ENCODE measurements around the gene BOC.

The BOC gene

DNA sequence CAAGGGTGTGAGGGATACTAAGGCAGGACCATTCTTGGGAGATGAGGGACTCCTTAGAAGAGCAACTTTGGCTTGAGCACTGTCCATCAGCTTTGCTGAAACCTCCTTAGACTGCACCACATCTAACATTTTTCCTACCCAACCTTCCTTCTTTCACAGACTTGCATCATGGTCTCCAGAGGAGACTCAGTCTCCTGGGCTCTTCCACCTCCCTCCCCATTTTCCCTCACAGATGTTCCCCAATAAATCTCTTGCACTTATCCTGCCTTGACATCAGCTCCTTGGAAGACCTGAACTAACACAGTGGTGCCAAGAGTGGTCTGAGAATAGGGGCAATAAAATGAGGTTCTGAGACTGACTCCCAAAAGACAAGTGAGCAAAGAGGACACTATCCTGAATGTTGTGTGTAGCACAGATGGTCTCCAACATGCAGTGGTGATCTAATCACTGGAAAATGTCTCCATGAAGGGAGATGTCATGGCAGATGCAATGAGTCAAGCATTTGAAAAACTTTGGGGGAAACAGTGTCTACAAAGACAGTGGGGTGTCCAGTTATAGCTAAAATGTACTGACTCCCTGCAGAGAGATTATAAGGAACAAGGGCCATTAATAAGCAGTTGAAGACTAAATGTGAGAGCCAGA, 26.0 kb upstream of the BOC start:
- no peak for DNase-seq (ENCODE audit: low read depth)
- H3K4me3 ChIP-seq (ENCODE audit: low read depth, low read length): no peak overlapping the region

DNA sequence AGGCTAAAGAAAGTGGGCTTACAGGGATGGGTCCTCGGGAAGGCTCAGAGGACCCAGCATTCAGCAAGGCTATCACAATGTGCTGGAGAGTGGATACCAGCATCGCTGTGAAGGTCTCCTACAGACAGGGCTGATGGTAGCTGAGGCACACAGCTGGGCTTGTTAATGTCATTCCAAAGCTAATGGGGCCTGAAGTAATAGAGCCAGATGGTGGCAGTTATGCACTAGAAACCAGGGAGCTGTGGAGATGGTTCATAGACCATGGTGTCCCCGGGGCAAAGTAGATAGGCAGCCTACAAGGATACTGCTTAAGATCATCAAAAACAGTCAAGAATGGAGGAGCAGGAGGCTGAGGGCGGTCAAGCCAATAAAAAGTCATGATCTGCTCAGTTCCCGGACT, 24.8 kb upstream of the BOC start:
- no peak overlapping the region for H3K4me3 ChIP-seq (ENCODE audit: low read depth, low read length)
- DNase-seq (ENCODE audit: low read depth): no peak

DNA sequence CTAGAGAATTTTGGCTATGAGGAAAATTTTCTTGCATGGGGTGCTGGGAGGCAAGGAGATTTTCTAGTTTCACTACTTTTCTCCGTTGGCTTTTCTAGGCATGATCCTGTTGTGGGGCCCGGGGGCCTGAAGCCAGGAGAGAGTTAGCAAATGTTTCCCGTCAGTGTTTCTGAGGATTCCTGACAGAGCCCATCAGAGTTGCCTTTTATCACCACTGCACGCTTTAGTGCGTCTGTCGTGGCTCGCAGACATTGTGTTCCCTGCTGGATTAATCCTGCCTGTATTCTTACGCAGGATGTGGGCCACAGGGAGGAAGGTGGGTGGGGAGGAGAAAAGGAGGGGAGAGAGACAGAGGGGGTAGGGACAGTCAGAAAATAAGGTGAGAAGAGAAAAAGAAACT, 18.1 kb upstream of the BOC start:
- no peak for DNase-seq (ENCODE audit: low read depth)
- no peak overlapping the region for H3K4me3 ChIP-seq (ENCODE audit: low read depth, low read length)

DNA sequence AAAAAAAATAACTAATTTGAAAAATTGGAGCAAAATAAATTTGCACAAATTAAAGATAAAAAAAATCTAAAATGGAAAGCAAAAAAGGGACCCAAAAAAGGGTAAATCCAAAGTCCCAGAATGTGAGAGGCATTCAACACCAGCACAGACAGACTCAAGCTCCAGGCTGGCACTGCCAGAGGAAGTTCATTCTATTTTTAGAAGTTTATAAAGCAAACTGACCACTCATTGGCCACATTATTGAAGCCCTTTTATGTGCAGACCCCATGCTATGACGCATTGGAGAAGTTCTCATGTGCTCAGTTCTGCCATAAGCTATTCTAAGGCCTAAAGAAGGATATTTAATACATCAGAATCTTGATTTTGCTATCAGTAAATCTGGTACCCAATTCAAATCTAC, 17.6 kb upstream of the BOC start:
- DNase-seq (ENCODE audit: low read depth): no peak
- no peak overlapping the region for H3K4me3 ChIP-seq (ENCODE audit: low read depth, low read length)

DNA sequence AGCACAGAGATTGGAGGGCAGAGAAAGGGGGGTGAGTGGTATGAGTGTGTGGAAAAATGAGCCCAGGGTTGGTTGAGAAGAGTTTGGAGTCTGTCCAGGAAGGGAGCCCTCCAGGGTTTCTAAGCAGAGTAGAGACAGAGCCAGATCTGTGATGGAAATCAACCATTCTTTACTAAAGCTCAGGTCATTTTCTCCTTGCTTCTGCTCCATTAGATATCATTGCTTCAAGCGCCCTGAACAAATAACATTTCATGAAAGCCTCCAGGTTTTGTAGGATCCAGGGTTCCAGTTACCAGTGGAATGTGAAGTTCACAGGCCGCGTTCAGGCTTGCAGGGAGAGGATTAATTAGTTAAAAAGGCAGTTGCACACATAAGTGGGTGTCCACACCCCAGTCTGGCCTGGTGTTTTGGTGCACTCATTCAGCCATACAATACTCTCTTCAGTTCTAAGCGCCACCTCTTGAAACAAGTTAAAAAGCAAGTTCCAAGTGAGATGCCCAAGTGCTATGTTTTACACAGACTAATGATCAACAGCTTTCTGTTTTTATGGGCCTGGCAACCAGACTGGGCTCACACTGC, 16.4 kb upstream of the BOC start:
- no peak for DNase-seq (ENCODE audit: low read depth)
- no peak overlapping the region for H3K4me3 ChIP-seq (ENCODE audit: low read depth, low read length)

DNA sequence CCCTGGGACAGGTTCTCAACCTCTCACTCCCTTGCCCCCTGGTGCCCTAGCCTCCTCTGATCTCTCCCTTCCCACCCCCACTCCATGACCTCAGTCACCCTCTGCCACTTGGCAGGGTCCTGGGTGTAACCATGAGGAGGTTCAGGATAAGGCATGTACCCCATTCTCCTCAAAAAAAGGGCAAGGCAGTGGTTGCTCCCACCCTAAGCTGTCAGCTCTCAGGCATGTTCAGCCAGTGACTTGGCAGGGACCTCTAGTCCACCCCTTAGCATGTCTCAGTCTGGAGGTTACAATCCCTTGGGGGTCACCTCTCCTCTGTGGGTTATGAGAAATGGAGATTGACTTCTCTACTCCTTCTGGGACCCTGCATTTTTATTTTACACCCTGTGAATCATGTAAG, 11.0 kb upstream of the BOC start:
- DNase-seq (ENCODE audit: low read depth): no peak
- no peak overlapping the region for H3K4me3 ChIP-seq (ENCODE audit: low read depth, low read length)

DNA sequence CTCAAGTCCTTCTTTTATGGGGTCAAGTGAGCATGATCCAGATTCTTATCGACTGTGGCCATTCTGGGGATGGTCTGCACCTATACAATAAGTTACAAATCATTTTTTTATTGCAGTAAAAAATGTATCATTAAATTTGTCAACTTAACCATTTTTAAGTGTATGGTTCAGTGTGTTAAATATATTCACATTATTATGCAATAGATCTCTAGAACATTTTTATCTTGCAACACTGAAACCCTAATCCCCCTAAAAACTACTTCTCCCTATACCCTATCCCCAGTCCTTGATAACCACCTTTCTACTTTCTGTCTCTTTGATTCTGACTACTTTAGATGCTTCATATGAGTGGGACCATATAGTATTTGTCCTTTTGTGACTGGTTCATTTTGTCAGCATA, 10.4 kb upstream of the BOC start:
- no peak for DNase-seq (ENCODE audit: low read depth)
- no peak overlapping the region for H3K4me3 ChIP-seq (ENCODE audit: low read depth, low read length)

DNA sequence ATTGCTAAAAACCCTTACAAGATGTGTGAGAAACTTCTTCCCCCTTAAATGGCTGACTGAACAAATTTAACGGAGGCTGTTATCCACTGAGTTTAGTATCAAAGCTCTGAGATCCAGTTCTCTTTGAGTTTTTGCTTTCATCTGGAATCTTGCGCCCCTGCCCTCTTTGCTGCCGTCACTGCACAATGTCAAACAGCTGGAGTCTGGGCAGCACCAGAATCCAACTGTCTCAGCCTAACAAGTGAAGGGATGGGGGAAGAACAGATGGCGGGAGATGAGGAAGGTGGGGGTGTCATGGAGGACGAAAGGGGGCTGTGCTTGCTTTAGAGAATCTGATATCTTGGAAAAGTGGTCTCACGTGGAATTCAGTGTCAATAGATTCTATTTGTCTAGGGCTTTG, 7.0 kb upstream of the BOC start:
- DNase-seq (ENCODE audit: low read depth): no peak
- no peak overlapping the region for H3K4me3 ChIP-seq (ENCODE audit: low read depth, low read length)

DNA sequence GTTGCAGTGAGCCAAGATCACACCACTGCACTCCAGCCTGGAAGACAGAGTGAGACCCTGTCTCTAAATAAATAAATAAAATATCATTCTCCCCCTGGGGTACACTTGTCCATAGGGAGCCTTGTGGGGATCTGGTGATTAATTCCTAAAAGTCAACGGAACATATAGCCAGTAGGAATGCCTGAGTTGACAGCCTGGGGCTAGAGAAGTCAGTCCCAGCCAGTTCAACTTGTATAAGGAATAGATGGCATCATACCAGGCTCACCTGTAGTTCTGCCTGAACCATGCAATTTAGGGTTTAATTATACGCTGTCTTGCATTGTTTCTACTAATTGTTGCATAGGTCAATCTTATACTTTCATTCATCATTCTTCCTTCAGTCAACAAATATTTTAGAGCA, 5.9 kb upstream of the BOC start:
- no peak for DNase-seq (ENCODE audit: low read depth)
- H3K4me3 ChIP-seq (ENCODE audit: low read depth, low read length): no peak overlapping the region

DNA sequence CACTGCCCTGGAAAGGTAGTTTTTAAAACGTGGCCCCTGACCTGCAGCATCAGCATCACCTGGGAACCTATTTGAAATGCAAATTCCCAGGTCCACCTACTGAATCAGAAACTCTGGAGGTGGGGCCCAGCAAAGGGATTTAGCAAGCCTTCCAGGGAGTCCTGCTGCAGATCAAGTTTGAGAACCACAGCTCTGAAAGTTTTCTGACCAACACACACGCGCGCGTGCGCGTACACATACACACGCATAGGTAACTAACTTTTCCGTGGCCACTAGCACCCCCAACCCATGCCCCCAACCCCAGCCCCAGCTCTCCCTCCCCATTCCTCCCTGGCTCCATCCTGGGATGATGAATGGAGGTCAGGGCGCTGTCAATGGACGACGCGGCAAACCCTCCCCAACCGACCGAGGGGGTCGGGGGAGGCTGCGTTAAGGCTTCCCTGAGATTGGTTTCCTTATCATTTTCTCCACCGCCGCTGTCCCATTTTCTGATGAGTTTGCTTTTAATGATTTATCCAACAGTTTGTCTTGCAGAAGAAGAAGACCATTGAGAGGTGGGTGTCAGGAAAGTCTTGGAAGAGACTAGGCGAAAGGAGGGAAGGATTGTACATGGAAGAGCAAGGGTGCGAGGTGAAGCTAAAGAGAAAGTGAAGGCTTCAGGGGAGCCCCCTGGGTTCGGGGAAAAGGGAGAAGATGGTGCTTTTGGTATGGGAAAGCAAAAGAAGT, 590 bp upstream of the BOC start:
- DNase-seq (ENCODE audit: low read depth): no peak
- H3K4me3 ChIP-seq (ENCODE audit: low read depth, low read length): peak overlapping the region; percentile 69

DNA sequence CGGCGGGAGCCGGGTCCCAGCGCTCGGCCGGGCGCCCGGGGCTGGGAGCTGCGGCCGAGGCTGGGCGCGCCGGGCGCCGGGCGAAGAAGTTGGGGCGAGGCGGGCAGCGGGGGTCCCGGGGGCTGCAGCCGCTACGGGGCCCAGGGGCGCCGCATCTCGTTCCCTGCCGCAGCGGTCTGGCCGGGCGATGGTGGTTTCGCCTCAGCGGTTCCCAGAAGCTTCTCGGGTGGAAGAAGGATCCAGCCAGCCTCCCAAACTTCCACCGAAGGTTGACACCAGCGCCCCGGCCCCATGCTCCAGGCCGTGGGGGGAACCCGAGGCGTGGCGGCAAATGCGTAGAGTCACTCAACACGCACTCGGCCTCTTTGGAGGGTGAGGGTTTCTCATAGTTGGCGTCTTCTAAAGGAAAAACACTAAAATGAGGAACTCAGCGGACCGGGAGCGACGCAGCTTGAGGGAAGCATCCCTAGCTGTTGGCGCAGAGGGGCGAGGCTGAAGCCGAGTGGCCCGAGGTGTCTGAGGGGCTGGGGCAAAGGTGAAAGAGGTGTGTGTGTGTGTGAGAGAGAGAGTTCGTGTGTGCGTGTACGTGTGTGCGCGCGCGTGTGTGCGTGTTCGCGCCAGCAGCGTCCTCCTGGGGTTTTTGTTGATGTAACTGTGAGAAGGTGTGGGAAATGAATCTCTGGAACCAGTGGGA, 940 bp downstream of the BOC start:
- peak overlapping the region; percentile 69 for H3K4me3 ChIP-seq (ENCODE audit: low read depth, low read length)
- no peak for DNase-seq (ENCODE audit: low read depth)

DNA sequence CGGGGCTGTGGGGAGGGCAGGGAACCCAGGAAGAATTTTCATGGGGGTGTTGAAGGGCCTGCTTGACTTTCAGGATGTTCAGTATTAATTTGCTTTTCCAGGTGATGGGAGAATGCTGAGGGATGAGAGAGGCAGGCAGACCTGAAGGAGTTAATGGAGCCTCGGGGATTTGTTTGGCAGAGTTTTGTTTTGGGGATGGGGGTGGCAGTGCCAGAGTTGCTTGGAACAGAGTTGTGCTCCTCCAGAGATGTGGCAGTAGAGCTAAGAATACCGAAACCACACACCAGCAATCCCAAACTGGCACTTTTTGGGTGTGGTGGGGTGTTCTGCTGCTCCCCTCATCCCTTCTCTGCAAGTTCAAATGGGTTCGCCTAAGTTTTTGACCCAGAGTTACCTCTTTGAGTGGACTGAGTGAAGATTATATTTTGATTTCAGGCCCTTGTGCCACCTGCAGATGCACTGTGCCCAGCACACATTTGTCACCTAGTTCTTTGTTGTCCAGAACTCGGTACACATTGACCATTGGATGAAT, 1.6 kb downstream of the BOC start:
- peak overlapping the region; percentile 69 for H3K4me3 ChIP-seq (ENCODE audit: low read depth, low read length)
- no peak for DNase-seq (ENCODE audit: low read depth)

DNA sequence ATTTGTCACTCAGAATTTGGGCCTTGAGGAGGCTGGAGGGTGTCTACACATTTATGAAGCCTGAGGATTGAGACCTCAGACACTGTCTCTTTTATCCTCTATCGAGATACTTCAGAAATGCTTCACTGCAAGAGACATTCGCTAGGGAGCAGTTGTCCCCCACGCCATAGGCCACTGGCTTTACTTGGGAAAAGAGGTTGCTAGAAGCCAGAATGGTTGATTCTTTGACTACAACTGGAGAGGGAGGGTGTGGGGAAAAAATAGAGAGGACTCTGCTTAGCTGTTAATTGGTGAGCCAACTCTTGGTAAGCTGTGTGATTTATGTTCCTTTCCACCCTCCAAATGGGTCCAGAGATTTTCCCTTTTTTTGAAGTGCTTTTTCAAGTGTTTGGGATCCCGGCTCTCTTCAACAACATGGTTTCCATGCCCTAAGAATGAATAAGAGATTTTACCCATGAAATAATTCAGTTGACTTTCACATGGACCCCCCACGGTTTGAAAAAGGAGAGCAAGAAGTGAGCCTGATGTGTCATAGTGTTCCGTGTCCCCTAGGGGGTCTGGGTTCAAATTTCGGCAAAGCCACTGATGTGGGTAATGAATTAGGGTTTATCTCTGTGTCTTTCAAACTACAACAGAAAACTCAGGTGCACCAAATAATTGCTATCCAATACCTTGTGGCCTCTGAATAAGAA, 2.7 kb downstream of the BOC start:
- no peak for DNase-seq (ENCODE audit: low read depth)
- H3K4me3 ChIP-seq (ENCODE audit: low read depth, low read length): no peak overlapping the region

DNA sequence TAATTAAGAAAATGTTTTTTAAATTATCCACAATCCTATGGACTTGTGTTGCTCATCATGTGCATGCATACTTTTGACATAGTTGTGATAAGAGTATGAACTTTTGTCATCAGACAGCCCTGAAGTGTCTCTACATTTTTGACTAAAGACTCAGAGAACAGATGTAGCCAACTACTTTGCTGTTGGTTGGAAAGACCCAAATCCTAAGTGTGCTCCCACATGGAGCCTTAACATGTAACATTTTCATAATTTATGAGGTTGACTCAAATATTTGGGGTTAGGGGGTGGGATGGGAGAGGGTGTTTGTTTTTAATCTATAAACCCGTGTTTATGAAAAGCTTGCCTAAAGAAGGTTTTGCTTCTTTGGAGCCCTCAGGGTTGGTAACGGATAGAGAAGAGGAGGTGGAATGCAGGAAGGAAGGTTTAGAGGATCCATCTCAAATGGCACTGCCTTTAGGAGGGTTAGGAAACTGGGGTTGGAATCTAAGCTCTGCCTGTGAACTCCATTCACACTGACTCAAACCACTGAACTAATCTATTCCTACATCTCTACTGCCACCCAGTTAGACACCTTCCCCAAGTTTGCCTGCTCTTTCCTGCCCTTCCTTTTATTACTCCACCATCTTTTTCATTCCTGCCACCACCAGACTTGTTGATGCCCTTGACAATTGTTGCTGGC, 3.7 kb downstream of the BOC start:
- DNase-seq (ENCODE audit: low read depth): no peak
- no peak overlapping the region for H3K4me3 ChIP-seq (ENCODE audit: low read depth, low read length)

DNA sequence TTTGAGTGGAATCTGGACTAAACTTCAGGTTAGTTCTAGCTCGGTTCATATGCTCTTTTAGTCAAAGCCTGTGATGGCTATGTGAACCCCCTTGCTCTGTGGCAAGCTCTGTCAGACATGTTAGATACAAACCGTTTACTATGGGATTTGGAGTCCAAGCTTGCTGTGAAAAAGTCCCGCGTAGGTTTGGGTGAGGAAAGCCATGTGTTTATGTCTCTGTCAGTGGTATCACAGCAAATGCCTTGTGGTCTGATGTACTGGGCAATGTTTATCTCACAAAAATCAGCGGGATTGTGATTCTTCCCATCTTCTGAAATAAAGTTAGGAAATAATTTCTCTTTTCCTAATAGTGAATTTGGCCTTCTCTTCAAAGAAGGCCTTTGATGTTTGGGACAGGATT, 5.0 kb downstream of the BOC start:
- no peak for DNase-seq (ENCODE audit: low read depth)
- no peak overlapping the region for H3K4me3 ChIP-seq (ENCODE audit: low read depth, low read length)

DNA sequence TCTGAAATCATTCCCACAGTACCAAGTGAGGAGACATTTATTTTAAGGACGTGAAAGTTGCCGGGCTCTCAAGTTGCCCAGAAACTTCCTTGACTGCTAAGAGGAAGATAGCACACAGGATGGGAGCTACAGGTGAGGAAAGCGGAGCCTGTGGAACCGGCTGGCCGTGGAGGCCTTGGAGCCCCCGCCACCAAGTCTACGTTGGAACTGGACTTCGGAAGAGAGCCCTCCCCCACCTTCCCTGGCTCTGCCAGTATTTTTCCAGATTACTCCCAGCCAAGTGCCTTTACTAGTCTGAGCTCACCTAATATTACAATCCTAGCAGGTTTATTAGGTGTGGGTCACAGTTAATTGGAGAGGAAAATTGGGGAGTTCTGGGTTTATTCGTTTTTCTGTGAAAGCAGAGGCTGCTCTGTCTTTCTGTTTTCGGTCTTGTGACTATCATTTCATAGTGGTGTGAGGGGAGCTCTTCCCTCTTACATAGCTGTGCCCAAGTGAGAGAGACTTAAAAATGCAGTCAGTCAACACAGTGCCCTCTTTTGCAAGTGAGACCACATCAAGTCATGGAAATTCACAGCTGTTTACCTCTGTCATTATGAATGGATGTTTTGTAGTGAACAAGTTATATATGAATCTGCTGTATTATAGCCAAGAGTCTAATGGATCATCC, 6.8 kb downstream of the BOC start:
- no peak for DNase-seq (ENCODE audit: low read depth)
- no peak overlapping the region for H3K4me3 ChIP-seq (ENCODE audit: low read depth, low read length)

DNA sequence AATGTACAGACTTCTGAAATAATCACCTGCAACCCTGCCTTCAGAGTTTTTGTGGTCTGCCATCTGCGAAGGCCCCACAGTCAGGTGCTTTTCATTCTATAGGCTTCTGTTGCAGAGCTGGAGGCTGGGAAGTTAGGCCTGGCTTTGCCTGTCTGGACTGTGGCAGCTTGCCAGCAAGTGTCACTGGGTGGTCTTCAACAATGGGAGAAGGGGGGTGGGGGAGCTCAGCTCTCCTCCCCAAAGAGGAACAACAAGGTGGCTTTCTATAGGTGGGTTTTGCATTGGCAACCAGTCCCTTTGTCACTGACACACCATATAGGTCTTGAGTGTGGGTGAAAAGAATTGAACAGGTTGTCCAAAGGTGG, 7.3 kb downstream of the BOC start:
- DNase-seq (ENCODE audit: low read depth): no peak
- H3K4me3 ChIP-seq (ENCODE audit: low read depth, low read length): no peak overlapping the region

DNA sequence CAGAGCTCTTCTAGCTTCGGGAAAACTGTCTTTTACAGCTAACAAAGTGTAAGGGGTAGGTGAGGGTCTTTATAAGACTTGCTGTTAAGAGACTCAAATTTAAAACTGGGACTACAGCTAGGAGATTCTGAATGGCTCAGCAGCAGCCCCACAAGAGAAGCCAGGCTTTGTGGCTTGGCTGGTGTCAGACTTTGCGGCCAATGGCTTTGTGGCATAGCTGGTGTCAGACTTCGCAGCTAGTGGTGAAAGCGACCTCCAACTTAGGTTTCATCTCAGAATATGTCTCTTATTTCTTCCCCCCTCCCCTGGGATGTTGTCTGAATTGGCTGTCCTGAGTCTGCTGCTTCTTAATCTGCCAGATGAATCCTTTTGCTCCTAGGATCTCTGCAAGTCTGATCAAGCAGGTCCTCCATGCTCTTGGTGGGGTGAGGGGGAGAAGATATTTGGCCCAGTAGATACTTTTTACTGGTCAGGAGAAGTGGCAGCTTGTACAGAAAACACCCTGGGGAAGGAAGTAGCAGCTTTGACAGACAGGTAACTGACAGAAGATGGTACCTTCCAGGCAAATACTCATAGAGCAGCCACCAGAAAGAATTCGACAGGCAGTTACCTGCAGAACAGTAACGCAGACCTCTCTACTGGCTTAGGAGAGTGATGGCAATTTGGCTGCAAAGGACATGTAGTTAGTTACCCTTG, 8.4 kb downstream of the BOC start:
- no peak overlapping the region for H3K4me3 ChIP-seq (ENCODE audit: low read depth, low read length)
- no peak for DNase-seq (ENCODE audit: low read depth)

Data from skeletal muscle cell (primary cell).